Left ventricle myocardium inferior (tissue), 1 donor: ENCODE results near the gene LCOR. TPM values are rescaled to one million over a fixed set of nuclear protein-coding genes. Genes with fewer than 3 reads are reported as not detected.
A peak's percentile ranks its signal among the peaks of the same experiment; 100 is the strongest.
"Not testable (repeated sequence)": the region's sequence is repeated elsewhere in the genome, so short reads cannot be mapped to it uniquely, and the experiment has no call there.

Experiments
- DNase-seq: peaks from one replicate; pipeline ENCODE4 v3.0.0-alpha.2; 2020
- H3K27ac ChIP-seq: fragments of 200-600 bp; replicated peaks from 2 replicates; pipeline ENCODE4 v1.8.0; 2021
- H3K27me3 ChIP-seq: fragments of 200-600 bp; 2 replicates; pipeline ENCODE4 v1.8.0; 2021; ENCODE audit warnings: low read depth
- H3K36me3 ChIP-seq: fragments of 200-600 bp; 2 replicates; pipeline ENCODE4 v1.8.0; 2021
- H3K4me1 ChIP-seq: fragments of 200-600 bp; 2 replicates; pipeline ENCODE4 v1.8.0; 2021
- H3K4me3 ChIP-seq: fragments of 200-600 bp; 2 replicates; pipeline ENCODE4 v1.8.0; 2021; ENCODE audit warnings: mild to moderate bottlenecking, moderate library complexity
- H3K9me3 ChIP-seq: fragments of 200-600 bp; replicated peaks from 2 replicates; pipeline ENCODE4 v1.8.0; 2021
- intact Hi-C: fragments of 100-400 bp; cut with micrococcal nuclease; formaldehyde crosslinking; loops from one replicate; pipeline ENCODE4 v1.11.0; 2022
- total RNA-seq: library from RNA; stranded (reverse); fragmentation: NEBNext Ultra II Directional; extraction: Animal tissue kit (Norgen Biotek cat#: 25700); gene quantifications from one replicate; pipeline ENCODE4 v1.2.1, GENCODE V29; 2021
- TF ChIP-seq, protein P1 (sequence below): fragments of 200-600 bp; IDR thresholded peaks from 2 replicates; pipeline ENCODE4 v1.8.0; 2021; ENCODE audit warnings: antibody characterized with exemption, mild to moderate bottlenecking, borderline replicate concordance
- donor health status: DM: no; HTN: yes; CAD: no; lungs with severe emphysema.

LCOR gene
- total RNA-seq, 1 donor from 2014 or later = 18.9 TPM

DNA sequence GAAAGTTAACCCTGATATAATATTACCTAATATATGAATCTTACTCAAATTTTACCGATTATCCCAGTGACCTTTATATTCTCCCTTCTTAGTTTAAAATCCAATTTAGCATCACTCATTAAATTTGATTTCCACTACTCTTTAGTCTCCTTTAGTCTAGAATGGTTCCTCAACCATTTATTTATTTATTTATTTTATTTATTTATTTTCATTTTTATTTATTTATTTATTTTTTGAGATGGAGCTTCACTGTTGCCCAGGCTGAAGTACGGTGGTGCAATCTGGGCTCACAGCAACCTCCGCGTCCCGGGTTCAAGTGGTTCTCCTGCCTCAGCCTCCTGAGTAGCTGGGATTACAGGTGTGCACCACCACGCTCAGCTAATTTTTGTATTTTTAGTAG lies 92.8 kb downstream of the LCOR start:
- DNase-seq = no peak
- Histone ChIP-seq H3K27ac (no peak overlapping the region), H3K36me3 (no peaks in the 10 kb centered on the region), H3K4me3 (no peak overlapping the region), H3K9me3 (no peaks in the 10 kb centered on the region), H3K4me1 (peaks cover 38% of the 10 kb centered on the region), H3K27me3 (no peaks in the 10 kb centered on the region)
- TF ChIP-seq, protein P1, sequence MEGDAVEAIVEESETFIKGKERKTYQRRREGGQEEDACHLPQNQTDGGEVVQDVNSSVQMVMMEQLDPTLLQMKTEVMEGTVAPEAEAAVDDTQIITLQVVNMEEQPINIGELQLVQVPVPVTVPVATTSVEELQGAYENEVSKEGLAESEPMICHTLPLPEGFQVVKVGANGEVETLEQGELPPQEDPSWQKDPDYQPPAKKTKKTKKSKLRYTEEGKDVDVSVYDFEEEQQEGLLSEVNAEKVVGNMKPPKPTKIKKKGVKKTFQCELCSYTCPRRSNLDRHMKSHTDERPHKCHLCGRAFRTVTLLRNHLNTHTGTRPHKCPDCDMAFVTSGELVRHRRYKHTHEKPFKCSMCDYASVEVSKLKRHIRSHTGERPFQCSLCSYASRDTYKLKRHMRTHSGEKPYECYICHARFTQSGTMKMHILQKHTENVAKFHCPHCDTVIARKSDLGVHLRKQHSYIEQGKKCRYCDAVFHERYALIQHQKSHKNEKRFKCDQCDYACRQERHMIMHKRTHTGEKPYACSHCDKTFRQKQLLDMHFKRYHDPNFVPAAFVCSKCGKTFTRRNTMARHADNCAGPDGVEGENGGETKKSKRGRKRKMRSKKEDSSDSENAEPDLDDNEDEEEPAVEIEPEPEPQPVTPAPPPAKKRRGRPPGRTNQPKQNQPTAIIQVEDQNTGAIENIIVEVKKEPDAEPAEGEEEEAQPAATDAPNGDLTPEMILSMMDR = no peak
- intact Hi-C loops = no loop called here

DNA sequence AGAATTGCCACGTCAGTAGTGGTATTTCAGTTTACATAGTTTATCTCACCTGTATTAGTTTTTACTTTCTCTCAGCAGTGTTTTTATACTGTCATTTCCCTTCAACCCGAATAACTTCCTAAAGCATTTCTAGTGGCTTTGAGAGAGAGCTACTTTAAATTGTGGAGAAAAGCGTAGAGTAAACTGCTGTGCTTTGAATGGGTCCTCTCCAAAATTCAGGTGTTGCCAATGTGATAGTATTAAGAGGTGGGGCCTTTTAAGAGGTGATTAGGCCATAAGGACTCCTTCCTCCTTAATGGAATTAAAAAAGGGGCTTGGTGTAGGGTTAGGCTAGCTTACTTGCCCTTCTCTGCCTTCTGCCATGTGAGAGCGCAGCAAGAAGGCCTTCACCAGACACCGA lies 98.4 kb downstream of the LCOR start:
- Histone ChIP-seq H3K36me3 (no peaks in the 10 kb centered on the region), H3K4me1 (peaks cover 7% of the 10 kb centered on the region), H3K9me3 (no peaks in the 10 kb centered on the region), H3K27me3 (no peaks in the 10 kb centered on the region), H3K4me3 (no peak overlapping the region), H3K27ac (no peak overlapping the region)
- intact Hi-C loops = no loop called here
- TF ChIP-seq, protein P1 = no peak
- no peak for DNase-seq

DNA sequence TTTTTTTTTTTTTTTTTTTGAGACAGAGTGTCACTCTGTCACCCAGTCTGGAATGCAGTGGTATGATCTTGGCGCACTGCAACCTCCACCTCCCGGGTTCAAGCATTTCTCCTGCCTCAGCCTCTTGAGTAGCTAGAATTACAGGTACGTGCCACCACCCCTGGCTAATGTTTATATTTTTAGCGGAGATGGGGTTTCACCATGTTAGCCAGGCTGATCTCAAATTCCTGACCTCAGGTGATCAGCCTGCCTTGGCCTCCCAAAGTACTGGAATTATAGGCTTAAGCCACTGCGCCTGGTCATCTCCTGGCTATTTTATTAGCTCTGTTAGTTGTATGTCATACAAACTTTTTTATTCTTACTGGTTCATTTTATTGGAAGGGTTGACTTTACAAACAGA lies 103.0 kb downstream of the LCOR start:
- Histone ChIP-seq H3K9me3 (no peaks in the 10 kb centered on the region), H3K27ac (no peak overlapping the region), H3K27me3 (no peaks in the 10 kb centered on the region), H3K4me3 (no peak overlapping the region), H3K36me3 (no peaks in the 10 kb centered on the region), H3K4me1 (no peaks in the 10 kb centered on the region)
- no peak for DNase-seq
- TF ChIP-seq, protein P1 = no peak
- intact Hi-C loops = no loop called here

DNA sequence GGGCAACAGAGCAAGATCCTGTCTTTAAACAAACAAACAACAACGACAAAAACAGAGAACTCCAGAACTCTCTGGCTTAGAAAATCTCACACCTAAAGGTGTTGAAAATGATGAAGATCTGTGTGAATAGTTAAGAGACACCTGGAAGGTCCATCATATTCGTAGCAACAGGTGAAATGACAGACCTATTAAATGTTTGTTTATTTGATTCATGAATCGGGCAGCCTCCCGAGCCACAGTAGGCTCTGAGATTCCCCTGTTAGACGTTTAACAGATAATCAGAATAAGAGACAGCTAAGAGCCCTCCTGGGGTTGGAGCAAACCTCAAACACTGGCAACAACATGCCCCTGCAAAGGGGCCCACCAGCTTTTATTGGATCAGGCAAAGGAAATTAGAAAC lies 103.7 kb downstream of the LCOR start:
- no peak for DNase-seq
- intact Hi-C loops = no loop called here
- Histone ChIP-seq H3K36me3 (no peaks in the 10 kb centered on the region), H3K4me1 (no peaks in the 10 kb centered on the region), H3K27me3 (no peaks in the 10 kb centered on the region), H3K27ac (no peak overlapping the region), H3K4me3 (no peak overlapping the region), H3K9me3 (no peaks in the 10 kb centered on the region)
- TF ChIP-seq, protein P1 = no peak

DNA sequence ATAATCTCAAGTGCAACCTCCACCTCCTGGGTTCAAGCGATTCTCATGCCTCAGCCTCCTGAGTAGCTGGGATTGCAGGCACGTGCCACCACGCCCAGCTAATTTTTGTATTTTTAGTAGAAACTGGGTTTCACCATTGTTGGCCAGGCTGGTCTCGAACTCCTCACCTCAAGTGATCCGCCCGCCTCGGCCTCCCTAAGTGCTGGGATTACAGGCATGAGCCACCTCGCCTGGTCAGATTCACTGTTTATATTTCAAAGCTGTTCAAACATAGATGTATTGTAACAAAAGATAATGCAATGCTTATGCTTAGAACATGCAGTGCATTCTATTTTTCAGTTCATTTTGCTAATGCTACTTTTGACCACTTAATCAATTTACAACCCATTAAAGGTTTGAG lies 111.1 kb downstream of the LCOR start:
- DNase-seq, H3K27ac ChIP-seq, H3K27me3 ChIP-seq, H3K9me3 ChIP-seq, H3K4me3 ChIP-seq, H3K36me3 ChIP-seq, intact Hi-C loops: not testable (repeated sequence)
- peaks cover 23% of the 10 kb centered on the region for H3K4me1 ChIP-seq

DNA sequence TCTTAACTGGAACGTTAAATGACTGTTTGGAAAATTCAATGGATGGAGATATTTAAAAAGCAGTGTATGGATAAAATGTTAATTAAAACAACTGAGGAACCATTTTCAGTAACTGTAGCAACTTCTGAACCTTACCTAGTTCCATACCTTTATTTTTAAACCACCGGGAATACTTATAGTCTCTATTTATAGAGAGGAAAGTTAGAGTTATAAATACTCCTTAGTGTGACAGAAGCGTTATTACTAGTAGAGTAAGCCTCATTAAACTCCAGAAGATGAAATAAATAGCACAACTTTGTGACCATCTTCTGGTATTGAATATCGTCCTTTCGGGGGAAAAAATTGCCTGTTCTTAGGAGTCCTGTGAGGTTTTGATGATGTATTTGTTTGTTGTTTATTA lies 114.9 kb downstream of the LCOR start:
- TF ChIP-seq, protein P1 = no peak
- H3K27me3 ChIP-seq = no peaks in the 10 kb centered on the region
- peaks cover 45% of the 10 kb centered on the region for H3K4me1 ChIP-seq
- peak overlapping the region; percentile 41 for H3K27ac ChIP-seq
- intact Hi-C loops = no loop called here
- peaks cover 10% of the 10 kb centered on the region for H3K36me3 ChIP-seq
- no peak for DNase-seq
- no peaks in the 10 kb centered on the region for H3K9me3 ChIP-seq
- H3K4me3 ChIP-seq = peak overlapping the region; percentile 6
